A549 (cell line): ENCODE data around the gene STAP2. TPM values are rescaled to one million over a fixed set of nuclear protein-coding genes. Genes with fewer than 3 reads are reported as not detected.

Source experiments
- ATAC-seq, 2 experiments: fragments of 200-7000 bp in 1 of 2; fragments of >200 bp in 1 of 2; cut with Nextera tagmentation in 1 of 2; cut with Tn5 transposase in 1 of 2; 3 replicates each; pipeline versions ENCODE4 v1.8.0 to v1.9.1; 2018 to 2020; ENCODE audit warnings: mild to moderate bottlenecking in 1 of 2, moderate library complexity in 1 of 2
- CTCF ChIA-PET: fragments of 300-600 bp; sonication (Branson Sonifier 250); formaldehyde crosslinking; extraction: SDS; loops from one replicate; lab custom pipeline; 2021; ENCODE audit warnings: antibody characterized with exemption, inconsistent platforms; lab: Yijun Ruan, JAX
- POLR2A ChIA-PET: fragments of 350-600 bp; formaldehyde crosslinking; extraction: SDS; loops from one replicate; lab custom pipeline; 2021; ENCODE audit warnings: antibody characterized with exemption, inconsistent platforms; lab: Yijun Ruan, JAX
- DNase-seq, 2 experiments: peaks; one replicate each; pipeline versions ENCODE4 v3.0.0 to v3.0.0-alpha.2; 2011 to 2016; ENCODE audit warnings: low read depth in 1 of 2, low spot score in 1 of 2
- FAIRE-seq: peaks from 2 replicates; lab custom pipeline; 2011; peaks lifted over from hg19 to GRCh38; lab: Jason Lieb, UNC
- H3K27ac ChIP-seq, 2 experiments: fragments of >200 bp; sonication (Bioruptor Twin); formaldehyde crosslinking; 3 replicates each; pipeline ENCODE4 v1.5.1; 2016 to 2017
- H3K4me1 ChIP-seq: fragments of >200 bp; sonication (Bioruptor Twin); formaldehyde crosslinking; 3 replicates; pipeline ENCODE4 v1.6.1; 2016
- H3K4me2 ChIP-seq: fragments of >200 bp; sonication (Bioruptor Twin); formaldehyde crosslinking; 3 replicates; pipeline ENCODE4 v1.6.1; 2016
- H3K4me3 ChIP-seq: fragments of >200 bp; sonication (Bioruptor Twin); formaldehyde crosslinking; 3 replicates; pipeline ENCODE4 v1.5.1; 2016
- H3K9me3 ChIP-seq: fragments of >200 bp; sonication (Bioruptor Twin); formaldehyde crosslinking; 3 replicates; pipeline ENCODE4 v1.6.1; 2016
- BCL3 ChIP-seq: fragments of >200 bp; sonication (Bioruptor Twin); formaldehyde crosslinking; IDR thresholded peaks from 3 replicates; pipeline ENCODE4 v1.6.1; 2016
- CBX2 ChIP-seq: fragments of 200-600 bp; sonication (generic); IDR thresholded peaks from 2 replicates; pipeline ENCODE4 v1.6.1; 2016; ENCODE audit warnings: low read depth, mild to moderate bottlenecking, borderline replicate concordance
- CHD2 ChIP-seq: fragments of 150-350 bp; IDR thresholded peaks from 2 replicates; pipeline ENCODE4 v1.6.1; 2014; ENCODE audit warnings: low read length; ENCODE audit not compliant: partially characterized antibody
- CHD4 ChIP-seq: fragments of 200-600 bp; sonication (generic); IDR thresholded peaks from 2 replicates; pipeline ENCODE4 v1.6.1; 2016; ENCODE audit warnings: antibody characterized with exemption, mild to moderate bottlenecking, borderline replicate concordance
- EHF ChIP-seq: fragments of 250-450 bp; sonication (Bioruptor Pico); IDR thresholded peaks from 2 replicates; pipeline ENCODE4 v1.5.0; 2020; ENCODE audit warnings: mild to moderate bottlenecking
- EP300 ChIP-seq, 2 experiments: fragments of >200 bp; sonication (Bioruptor Twin); formaldehyde crosslinking; IDR thresholded peaks; 2 replicates in 1 of 2; 3 replicates in 1 of 2; pipeline ENCODE4 v1.6.1; 2016 to 2017
- HDAC2 ChIP-seq: fragments of 200-600 bp; sonication (generic); IDR thresholded peaks from 2 replicates; pipeline ENCODE4 v1.6.1; 2016
- HES2 ChIP-seq: fragments of >200 bp; sonication (Bioruptor Twin); formaldehyde crosslinking; IDR thresholded peaks from 2 replicates; pipeline ENCODE4 v1.6.1; 2016
- HMGXB4 ChIP-seq: fragments of 250-450 bp; sonication (Bioruptor Pico); IDR thresholded peaks from 2 replicates; pipeline ENCODE4 v1.5.0; 2021; ENCODE audit warnings: mild to moderate bottlenecking, moderate library complexity, borderline replicate concordance
- HOXB5 ChIP-seq: fragments of 250-450 bp; sonication (Bioruptor Pico); IDR thresholded peaks from 2 replicates; pipeline ENCODE4 v1.5.0; 2020; ENCODE audit warnings: mild to moderate bottlenecking, moderate library complexity
- JUN ChIP-seq, 2 experiments: fragments of >200 bp; sonication (Bioruptor Twin); formaldehyde crosslinking; IDR thresholded peaks; 2 replicates in 1 of 2; 3 replicates in 1 of 2; pipeline ENCODE4 v1.6.1; 2016 to 2017
- JUNB ChIP-seq: fragments of >200 bp; sonication (Bioruptor Twin); formaldehyde crosslinking; IDR thresholded peaks from 2 replicates; pipeline ENCODE4 v1.6.1; 2016
- KDM1A ChIP-seq: fragments of 200-600 bp; sonication (generic); IDR thresholded peaks from 2 replicates; pipeline ENCODE4 v1.6.1; 2016; ENCODE audit warnings: low read depth, mild to moderate bottlenecking
- KDM5A ChIP-seq: fragments of 200-600 bp; sonication (generic); IDR thresholded peaks from 2 replicates; pipeline ENCODE4 v1.6.1; 2016; ENCODE audit warnings: antibody characterized with exemption, mild to moderate bottlenecking
- MAFK ChIP-seq: fragments of 450-650 bp; IDR thresholded peaks from 2 replicates; pipeline ENCODE4 v1.6.1; 2014; ENCODE audit not compliant: partially characterized antibody
- MAZ ChIP-seq: fragments of 150-350 bp; IDR thresholded peaks from 2 replicates; pipeline ENCODE4 v1.6.1; 2014; ENCODE audit warnings: antibody characterized with exemption, low read depth, low read length, borderline replicate concordance
- MYC ChIP-seq: IDR thresholded peaks from 2 replicates; pipeline ENCODE4 v1.6.1; 2012; ENCODE audit warnings: mild to moderate bottlenecking, inconsistent platforms, low read length, improper control_type of control experiment, borderline replicate concordance
- RARB ChIP-seq: fragments of 250-450 bp; sonication (Bioruptor Pico); IDR thresholded peaks from 2 replicates; pipeline ENCODE4 v1.8.0; 2021; ENCODE audit warnings: mild to moderate bottlenecking, moderate library complexity
- RNF2 ChIP-seq: fragments of 200-600 bp; sonication (generic); IDR thresholded peaks from 2 replicates; pipeline ENCODE4 v1.6.1; 2016; ENCODE audit warnings: low read depth, mild to moderate bottlenecking, antibody characterized with exemption, moderate library complexity, borderline replicate concordance
- SMC3 ChIP-seq: fragments of >200 bp; sonication (Bioruptor Twin); formaldehyde crosslinking; IDR thresholded peaks from 3 replicates; pipeline ENCODE4 v1.6.1; 2018; ENCODE audit warnings: inconsistent platforms
- SREBF2 ChIP-seq: fragments of 450-650 bp; IDR thresholded peaks from 2 replicates; pipeline ENCODE4 v1.6.1; 2014; ENCODE audit warnings: mild to moderate bottlenecking, moderate library complexity
- TP53 ChIP-seq: fragments of 250-450 bp; sonication (Bioruptor Pico); IDR thresholded peaks from 2 replicates; pipeline ENCODE4 v1.5.0; 2021; ENCODE audit warnings: mild to moderate bottlenecking, moderate library complexity
- USF2 ChIP-seq: fragments of 450-650 bp; IDR thresholded peaks from 2 replicates; pipeline ENCODE4 v1.6.1; 2014; ENCODE audit warnings: antibody characterized with exemption
- WGBS: methylation state at CpG from one replicate; pipeline ENCODE4 v1.1.6; 2017; ENCODE audit errors: missing lambda C conversion rate; 5-methylcytosine and 5-hydroxymethylcytosine counted together
- polyA plus RNA-seq, 4 experiments: library from polyadenylated mRNA; depleted of rRNA in 3 of 4; stranded (reverse); fragments of >200 nt; fragmentation: RNase III in 1 of 4; extraction: RNeasy Plus Mini Kit Qiagen cat#74134 plus additional on column Dnase treatment in 1 of 4; gene quantifications; 2 replicates in 3 of 4; 3 replicates in 1 of 4; pipeline ENCODE4 v1.2.3, GENCODE V29; 2011 to 2017

Gene STAP2
- polyA plus RNA-seq, 2 of the 4 experiments (the other 2 are of a cell fraction): 0.19 TPM; not detected in 1

- POLR2A ChIA-PET: no interaction called here
- FAIRE-seq: no peak
- TF ChIP-seq KDM1A: no peak
These were observed 21.5 kb upstream of the STAP2 start for GRCh38 chr19:4360081-4360569.

GRCh38 chr19:4359627-4360000 lies 21.0 kb upstream of the STAP2 start:
- no peak overlapping the region for H3K4me3 ChIP-seq
- WGBS: 100% methylated on average over 2 of the region's 13 CpGs
- DNase-seq (no peak), ATAC-seq (peak in 1 of 2 experiments; percentile 7; a peak in 1 of 6 replicates), FAIRE-seq (no peak)
- ChIA-PET POLR2A (no interaction called here), CTCF (interaction anchor here (0.8 to 6.2 kb wide), 4 partner anchors 15 to 92 kb away, joined by 3 to 51 read pairs (median 6); partner anchors contain the start of gene SH3GL1)
- H3K9me3 ChIP-seq: no peaks in the 10 kb centered on the region
- H3K27ac ChIP-seq: no peak overlapping the region
- no peak overlapping the region for H3K4me2 ChIP-seq
- TF ChIP-seq HOXB5 (CRISPR knock-in tag) (no peak), SREBF2 (no peak), EHF (CRISPR knock-in tag) (no peak), TP53 (CRISPR knock-in tag) (no peak), HES2 (no peak), SMC3 (no peak), BCL3 (no peak), CBX2 (no peak), MYC (no peak), USF2 (no peak), JUN (IDR thresholded peaks at IDR 0.05) (no peak), KDM5A (no peak), KDM1A (no peak), EP300 (IDR thresholded peaks at IDR 0.05) (no peak), RARB (CRISPR knock-in tag) (no peak), HMGXB4 (CRISPR knock-in tag) (no peak), HDAC2 (no peak), JUNB (no peak)
- H3K4me1 ChIP-seq: peaks cover 14% of the 10 kb centered on the region

More at GRCh38 chr19:4360081-4360569, 21.5 kb upstream of the STAP2 start:
- Histone ChIP-seq H3K4me2 (no peak overlapping the region), H3K9me3 (no peaks in the 10 kb centered on the region), H3K27ac (no peak overlapping the region), H3K4me3 (no peak overlapping the region), H3K4me1 (peaks cover 14% of the 10 kb centered on the region)
- DNase-seq (no peak), ATAC-seq (no peak)
- CTCF ChIA-PET: interaction anchor here (1.0 to 6.2 kb wide), 3 partner anchors 12 to 92 kb away, joined by 5 to 51 read pairs (median 5); partner anchors contain the start of gene SH3GL1
- 84% methylated on average over 7 of the region's 9 CpGs for WGBS

- no peak overlapping the region for H3K4me2 ChIP-seq
- 90% methylated on average over 9 of the region's 25 CpGs for WGBS
- FAIRE-seq (no peak), ATAC-seq (no peak), DNase-seq (no peak)
- no peak overlapping the region for H3K4me3 ChIP-seq
- ChIA-PET CTCF (interaction anchor here (0.8 to 6.2 kb wide), 4 partner anchors 16 to 91 kb away, joined by 3 to 51 read pairs (median 6); partner anchors contain the start of gene SH3GL1), POLR2A (no interaction called here)
- no peaks in the 10 kb centered on the region for H3K9me3 ChIP-seq
- TF ChIP-seq CHD2 (no peak), MAZ (no peak), MAFK (no peak), RNF2 (no peak), CHD4 (no peak)
- H3K27ac ChIP-seq: no peak overlapping the region
- peaks cover 14% of the 10 kb centered on the region for H3K4me1 ChIP-seq
These were observed 20.3 kb upstream of the STAP2 start for GRCh38 chr19:4358709-4359626.
